ENCODE measurements around the gene OSMR.

OSMR gene

GRCh38 chr5:38816083-38817030, 29.5 kb upstream of the OSMR start:
- no peaks in the 10 kb centered on the region for H3K9me2 ChIP-seq (replicated peaks; ENCODE audit: control insufficient read depth, low read length)
- H3K27me3 ChIP-seq (ENCODE audit: control insufficient read depth, low read length): no peaks in the 10 kb centered on the region
- no peak overlapping the region for H3K4me3 ChIP-seq (ENCODE audit: low read length)
- no peak for TF ChIP-seq CTCF (IDR thresholded peaks at IDR 0.05; ENCODE audit: low read depth, low read length, poor library complexity, severe bottlenecking)
- TF ChIP-seq EZH2phosphoT487 (IDR thresholded peaks at IDR 0.05; ENCODE audit: borderline replicate concordance, low read length): no peak
- H3F3A ChIP-seq (ENCODE audit: control insufficient read depth, insufficient read depth): no peaks in the 10 kb centered on the region
- H3K4me1 ChIP-seq (ENCODE audit: control insufficient read depth, low read length): no peaks in the 10 kb centered on the region
- H3K4me2 ChIP-seq (ENCODE audit: low read length): no peak overlapping the region
- H3K79me2 ChIP-seq (ENCODE audit: control insufficient read depth, low read length): no peaks in the 10 kb centered on the region
- no peaks in the 10 kb centered on the region for H3K36me3 ChIP-seq (ENCODE audit: control insufficient read depth, low read length)
- H4K20me1 ChIP-seq (ENCODE audit: control insufficient read depth, insufficient read depth, low read depth, low read length): no peaks in the 10 kb centered on the region
- no peaks in the 10 kb centered on the region; the same call in 1 of the 2 replicates for H3K9me3 ChIP-seq (ENCODE audit: control insufficient read depth, insufficient read depth, low read length)
- no peak overlapping the region for H3K27ac ChIP-seq (ENCODE audit: low read depth, low read length)

- no peak overlapping the region for H3K4me2 ChIP-seq (ENCODE audit: low read length)
- no peaks in the 10 kb centered on the region for H3F3A ChIP-seq (ENCODE audit: control insufficient read depth, insufficient read depth)
- H3K9me3 ChIP-seq (ENCODE audit: control insufficient read depth, insufficient read depth, low read length): peaks cover 12% of the 10 kb centered on the region; the same call in 1 of the 2 replicates
- H3K36me3 ChIP-seq (ENCODE audit: control insufficient read depth, low read length): no peaks in the 10 kb centered on the region
- H3K9me2 ChIP-seq (replicated peaks; ENCODE audit: control insufficient read depth, low read length): no peaks in the 10 kb centered on the region
- no peaks in the 10 kb centered on the region for H3K4me1 ChIP-seq (ENCODE audit: control insufficient read depth, low read length)
- H3K79me2 ChIP-seq (ENCODE audit: control insufficient read depth, low read length): no peaks in the 10 kb centered on the region
- no peaks in the 10 kb centered on the region for H4K20me1 ChIP-seq (ENCODE audit: control insufficient read depth, insufficient read depth, low read depth, low read length)
- TF ChIP-seq EZH2phosphoT487 (IDR thresholded peaks at IDR 0.05; ENCODE audit: borderline replicate concordance, low read length) (no peak), CTCF (IDR thresholded peaks at IDR 0.05; ENCODE audit: low read depth, low read length, poor library complexity, severe bottlenecking) (no peak)
- no peak overlapping the region for H3K27ac ChIP-seq (ENCODE audit: low read depth, low read length)
- no peaks in the 10 kb centered on the region for H3K27me3 ChIP-seq (ENCODE audit: control insufficient read depth, low read length)
- no peak overlapping the region for H3K4me3 ChIP-seq (ENCODE audit: low read length)
These were observed 24.1 kb upstream of the OSMR start for GRCh38 chr5:38821679-38822078.

DNA sequence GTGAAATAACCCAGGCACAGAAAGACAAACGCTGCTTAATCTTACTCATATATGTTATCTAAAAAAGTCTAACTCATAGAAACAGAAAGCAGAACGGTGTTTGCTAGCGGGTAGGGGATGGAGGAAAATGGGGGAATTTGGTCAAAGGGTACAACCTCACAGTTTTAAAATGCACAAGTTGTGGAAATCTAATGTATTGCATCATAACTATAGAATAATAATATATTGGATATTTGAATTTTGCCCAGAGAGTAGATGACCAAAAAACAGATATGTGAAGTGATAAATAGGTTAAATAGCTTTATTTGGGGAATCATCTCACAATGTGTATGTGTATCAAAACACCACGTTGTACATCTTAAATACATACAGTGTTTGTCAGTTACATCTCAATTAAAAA, 22.3 kb upstream of the OSMR start:
- Histone ChIP-seq H3K4me3 (ENCODE audit: low read length) (no peak overlapping the region), H3K27ac (ENCODE audit: low read depth, low read length) (no peak overlapping the region), H3K79me2 (ENCODE audit: control insufficient read depth, low read length) (no peaks in the 10 kb centered on the region), H3K9me3 (ENCODE audit: control insufficient read depth, insufficient read depth, low read length) (peaks cover 12% of the 10 kb centered on the region; the same call in 1 of the 2 replicates), H3K4me1 (ENCODE audit: control insufficient read depth, low read length) (no peaks in the 10 kb centered on the region), H3K27me3 (ENCODE audit: control insufficient read depth, low read length) (no peaks in the 10 kb centered on the region), H3F3A (ENCODE audit: control insufficient read depth, insufficient read depth) (no peaks in the 10 kb centered on the region), H4K20me1 (ENCODE audit: control insufficient read depth, insufficient read depth, low read depth, low read length) (no peaks in the 10 kb centered on the region), H3K9me2 (replicated peaks; ENCODE audit: control insufficient read depth, low read length) (no peaks in the 10 kb centered on the region), H3K36me3 (ENCODE audit: control insufficient read depth, low read length) (no peaks in the 10 kb centered on the region), H3K4me2 (ENCODE audit: low read length) (no peak overlapping the region)
- TF ChIP-seq EZH2phosphoT487 (IDR thresholded peaks at IDR 0.05; ENCODE audit: borderline replicate concordance, low read length): no peak
- TF ChIP-seq CTCF (IDR thresholded peaks at IDR 0.05; ENCODE audit: low read depth, low read length, poor library complexity, severe bottlenecking): no peak
